ENCODE results near the gene NSMCE3.

GRCh38 chr15:29280514-29280913, 10.9 kb upstream of the NSMCE3 start:
- TF ChIP-seq ZNF407 (IDR thresholded peaks at IDR 0.05; ENCODE audit: low read depth) (no peak), CTCF (IDR thresholded peaks at IDR 0.05 in 2 of 3, conservative IDR thresholded peaks at IDR 0.05 in 1 of 3; ENCODE audit: insufficient read depth in 2 of 3, low read depth in 1 of 3, low read length in 3 of 3) (no peak), JUND (IDR thresholded peaks at IDR 0.05; ENCODE audit: borderline replicate concordance, low read depth, low read length) (no peak), JUND (tag; IDR thresholded peaks at IDR 0.05; ENCODE audit: borderline replicate concordance, low read depth, low read length) (no peak), POLR2A (conservative IDR thresholded peaks at IDR 0.05) (no peak), FOXA1 (IDR thresholded peaks at IDR 0.05; ENCODE audit: borderline replicate concordance) (no peak), BRD4 (IDR thresholded peaks at IDR 0.05) (no peak), RNF219 (CRISPR knock-in tag; IDR thresholded peaks at IDR 0.05) (no peak), HDAC2 (IDR thresholded peaks at IDR 0.05) (no peak)

Data from K562 (cell line).